SJSA1 (cell line): ENCODE measurements around the gene TBL2. TPM values are rescaled to one million over a fixed set of nuclear protein-coding genes. Genes with fewer than 3 reads are reported as not detected.
"Not testable (repeated sequence)": the region's sequence is repeated elsewhere in the genome, so short reads cannot be mapped to it uniquely, and the experiment has no call there.

ENCODE experiments used
- DNase-seq, 2 experiments: peaks; one replicate each; pipeline ENCODE4 v3.0.0-alpha.2; 2015 to 2020; ENCODE audit warnings: low spot score in 2 of 2, low read depth in 1 of 2
- H3K27ac ChIP-seq: fragments of 250-450 bp; sonication (Bioruptor Pico); 2 replicates; pipeline ENCODE4 v1.5.1; 2020; ENCODE audit warnings: mild to moderate bottlenecking, moderate library complexity
- H3K27me3 ChIP-seq: fragments of 250-450 bp; sonication (Bioruptor Pico); replicated peaks from 2 replicates; pipeline ENCODE4 v1.5.1; 2020; ENCODE audit warnings: mild to moderate bottlenecking, moderate library complexity
- H3K36me3 ChIP-seq: fragments of 250-450 bp; sonication (Bioruptor Pico); 2 replicates; pipeline ENCODE4 v1.5.1; 2020; ENCODE audit warnings: mild to moderate bottlenecking
- H3K4me1 ChIP-seq: fragments of 250-450 bp; sonication (Bioruptor Pico); replicated peaks from 2 replicates; pipeline ENCODE4 v1.6.1; 2021; ENCODE audit warnings: mild to moderate bottlenecking
- H3K4me3 ChIP-seq: fragments of 250-450 bp; sonication (Bioruptor Pico); 2 replicates; pipeline ENCODE4 v1.5.1; 2020; ENCODE audit warnings: mild to moderate bottlenecking
- H3K9me3 ChIP-seq: fragments of 250-450 bp; sonication (Bioruptor Pico); replicated peaks from 2 replicates; pipeline ENCODE4 v1.5.1; 2020; ENCODE audit warnings: mild to moderate bottlenecking
- total RNA-seq: library from RNA; depleted of rRNA; stranded (reverse); fragments of >200 nt; shearing (Covaris generic); gene quantifications from 2 replicates; pipeline ENCODE4 v1.2.3, GENCODE V29; 2014

TBL2 gene
- total RNA-seq, 1 experiment from 2014 or later = 67.2 TPM

- H3K9me3 ChIP-seq, H3K36me3 ChIP-seq, H3K27ac ChIP-seq: not testable (repeated sequence)
These were observed 36.6 kb upstream of the TBL2 start for GRCh38 chr7:73614937-73615336.

GRCh38 chr7:73613954-73614735 lies 35.8 kb upstream of the TBL2 start:
- Histone ChIP-seq H3K4me1 (peaks cover 22% of the 10 kb centered on the region), H3K9me3 (no peaks in the 10 kb centered on the region), H3K27me3 (0 out of 2 replicates have a peak, but pooled peaks cover 3% of the 10 kb centered on the region), H3K27ac (no peak overlapping the region), H3K36me3 (no peaks in the 10 kb centered on the region), H3K4me3 (no peak overlapping the region)
- peak in 1 of 2 experiments; percentile 52 for DNase-seq

More at GRCh38 chr7:73614937-73615336, 36.6 kb upstream of the TBL2 start:
- DNase-seq, H3K27me3 ChIP-seq, H3K4me3 ChIP-seq: not testable (repeated sequence)
- H3K4me1 ChIP-seq = peaks cover 22% of the 10 kb centered on the region

- DNase-seq = peak in 1 of 2 experiments; percentile 37
- no peak overlapping the region for H3K27ac ChIP-seq
- no peaks in the 10 kb centered on the region for H3K9me3 ChIP-seq
- 0 out of 2 replicates have a peak, but pooled peaks cover 3% of the 10 kb centered on the region for H3K27me3 ChIP-seq
- no peak overlapping the region for H3K4me3 ChIP-seq
- peaks cover 22% of the 10 kb centered on the region for H3K4me1 ChIP-seq
- no peaks in the 10 kb centered on the region for H3K36me3 ChIP-seq
These were observed 34.4 kb upstream of the TBL2 start for GRCh38 chr7:73612598-73613269.

- Histone ChIP-seq H3K27ac (no peak overlapping the region), H3K36me3 (no peaks in the 10 kb centered on the region), H3K4me1 (peaks cover 26% of the 10 kb centered on the region), H3K4me3 (no peak overlapping the region), H3K27me3 (peaks cover 3% of the 10 kb centered on the region; the same call in 1 of the 2 replicates), H3K9me3 (no peaks in the 10 kb centered on the region)
- no peak for DNase-seq
These were observed 32.7 kb upstream of the TBL2 start for GRCh38 chr7:73611017-73611555.

- Histone ChIP-seq H3K4me3 (no peak overlapping the region), H3K27me3 (peaks cover 3% of the 10 kb centered on the region; the same call in 1 of the 2 replicates), H3K4me1 (peaks cover 26% of the 10 kb centered on the region), H3K27ac (no peak overlapping the region), H3K36me3 (no peaks in the 10 kb centered on the region), H3K9me3 (no peaks in the 10 kb centered on the region)
- no peak for DNase-seq
These were observed 31.7 kb upstream of the TBL2 start for GRCh38 chr7:73610105-73610504.

GRCh38 chr7:73607692-73607983 lies 29.3 kb upstream of the TBL2 start:
- H3K9me3 ChIP-seq, DNase-seq, H3K27ac ChIP-seq, H3K4me1 ChIP-seq, H3K4me3 ChIP-seq, H3K27me3 ChIP-seq, H3K36me3 ChIP-seq: not testable (repeated sequence)

GRCh38 chr7:73606801-73607691 lies 28.7 kb upstream of the TBL2 start:
- peaks cover 5% of the 10 kb centered on the region for H3K4me1 ChIP-seq
- no peak overlapping the region for H3K4me3 ChIP-seq
- DNase-seq = peak; percentile 58 to 65
- H3K9me3 ChIP-seq = no peaks in the 10 kb centered on the region
- H3K27ac ChIP-seq = no peak overlapping the region
- H3K27me3 ChIP-seq = no peaks in the 10 kb centered on the region; the same call in 1 of the 2 replicates
- no peaks in the 10 kb centered on the region for H3K36me3 ChIP-seq

- H3K36me3 ChIP-seq = no peaks in the 10 kb centered on the region
- H3K4me1 ChIP-seq = peaks cover 5% of the 10 kb centered on the region
- DNase-seq = no peak
- no peak overlapping the region for H3K4me3 ChIP-seq
- no peaks in the 10 kb centered on the region; the same call in 1 of the 2 replicates for H3K27me3 ChIP-seq
- H3K9me3 ChIP-seq = no peaks in the 10 kb centered on the region
- H3K27ac ChIP-seq = no peak overlapping the region
These were observed 27.3 kb upstream of the TBL2 start for GRCh38 chr7:73605601-73606220.

- no peak for DNase-seq
- peaks cover 5% of the 10 kb centered on the region for H3K4me1 ChIP-seq
- no peak overlapping the region for H3K27ac ChIP-seq
- peaks cover 6% of the 10 kb centered on the region; the same call in 1 of the 2 replicates for H3K27me3 ChIP-seq
- H3K36me3 ChIP-seq = no peaks in the 10 kb centered on the region
- H3K4me3 ChIP-seq = no peak overlapping the region
- no peaks in the 10 kb centered on the region for H3K9me3 ChIP-seq
These were observed 24.6 kb upstream of the TBL2 start for GRCh38 chr7:73602721-73603651.

GRCh38 chr7:73599916-73600315 lies 21.5 kb upstream of the TBL2 start:
- Histone ChIP-seq H3K36me3 (no peaks in the 10 kb centered on the region), H3K9me3 (no peaks in the 10 kb centered on the region), H3K27ac (no peak overlapping the region), H3K4me1 (no peaks in the 10 kb centered on the region), H3K27me3 (peaks cover 9% of the 10 kb centered on the region; the same call in 1 of the 2 replicates), H3K4me3 (no peak overlapping the region)
- no peak for DNase-seq

GRCh38 chr7:73599151-73599882 lies 20.9 kb upstream of the TBL2 start:
- DNase-seq = no peak
- no peaks in the 10 kb centered on the region for H3K9me3 ChIP-seq
- H3K27ac ChIP-seq = no peak overlapping the region
- no peaks in the 10 kb centered on the region for H3K4me1 ChIP-seq
- peaks cover 9% of the 10 kb centered on the region; the same call in 1 of the 2 replicates for H3K27me3 ChIP-seq
- H3K4me3 ChIP-seq = no peak overlapping the region
- H3K36me3 ChIP-seq = no peaks in the 10 kb centered on the region
